Left lobe of liver (tissue), 2 donors: ENCODE measurements around the gene CPA4. TPM values are rescaled to one million over a fixed set of nuclear protein-coding genes. Genes with fewer than 3 reads are reported as not detected.
A peak's percentile ranks its signal among the peaks of the same experiment; 100 is the strongest.
"Not testable (repeated sequence)": the region's sequence is repeated elsewhere in the genome, so short reads cannot be mapped to it uniquely, and the experiment has no call there.

Experiments
- ATAC-seq: fragments of 200-7000 bp; cut with Tn5 transposase; one replicate; pipeline ENCODE4 v1.9.1; 2020; ENCODE audit warnings: mild to moderate bottlenecking, moderate library complexity
- DNase-seq: peaks from one replicate; pipeline ENCODE4 v3.0.0-alpha.2; 2020; ENCODE audit warnings: low spot score
- total RNA-seq: library from RNA; stranded (reverse); gene quantifications from one replicate; pipeline ENCODE4 v1.2.1, GENCODE V29; 2021
- donor health status: DM: no; HTN: no; CAD: no; lungs with moderate emphysema.
- donor health status: DM: no; HTN: yes; CAD: no.

The CPA4 gene
- total RNA-seq = not detected

- no peak for ATAC-seq
Measured at GRCh38 chr7:130292682-130293257, at the start of gene CPA4. Gene CPA4, plus strand, starts transcription at chr7:130293161. Its CDS starts 20 bp downstream, at chr7:130293181.

GRCh38 chr7:130243486-130243885, 49.5 kb upstream of the CPA4 start:
- DNase-seq, ATAC-seq: not testable (repeated sequence)

More at GRCh38 chr7:130292682-130293257, at the start of gene CPA4:
- DNase-seq = no peak

- ATAC-seq, DNase-seq: not testable (repeated sequence)
Measured at GRCh38 chr7:130246491-130246890, 46.5 kb upstream of the CPA4 start.

- ATAC-seq, DNase-seq: not testable (repeated sequence)
Measured at GRCh38 chr7:130248842-130249241, 44.1 kb upstream of the CPA4 start.

GRCh38 chr7:130249626-130250025, 43.3 kb upstream of the CPA4 start:
- not testable (repeated sequence) for DNase-seq, ATAC-seq

- ATAC-seq (no peak), DNase-seq (no peak)
Measured at GRCh38 chr7:130254555-130254954, 38.4 kb upstream of the CPA4 start.

GRCh38 chr7:130256704-130257103, 36.3 kb upstream of the CPA4 start:
- ATAC-seq (no peak), DNase-seq (no peak)

GRCh38 chr7:130258494-130259078, 34.4 kb upstream of the CPA4 start:
- ATAC-seq (no peak), DNase-seq (no peak)

GRCh38 chr7:130262448-130262847, 30.5 kb upstream of the CPA4 start:
- DNase-seq (no peak), ATAC-seq (no peak)

GRCh38 chr7:130263130-130263529, 29.8 kb upstream of the CPA4 start:
- no peak for DNase-seq

GRCh38 chr7:130266258-130266960, 26.6 kb upstream of the CPA4 start, which contains the start of gene CPA2:
Gene CPA2, plus strand, starts transcription at chr7:130266863. Its CDS starts 19 bp downstream, at chr7:130266882.
- DNase-seq = no peak
- no peak for ATAC-seq

More at GRCh38 chr7:130263130-130263529, 29.8 kb upstream of the CPA4 start:
- no peak for ATAC-seq

GRCh38 chr7:130266961-130267321, 26.0 kb upstream of the CPA4 start:
- DNase-seq (no peak), ATAC-seq (no peak)

- DNase-seq = no peak
Measured at GRCh38 chr7:130268463-130269317, 24.3 kb upstream of the CPA4 start.

GRCh38 chr7:130269318-130269694, 23.7 kb upstream of the CPA4 start:
- DNase-seq (no peak), ATAC-seq (no peak)

More at GRCh38 chr7:130268463-130269317, 24.3 kb upstream of the CPA4 start:
- no peak for ATAC-seq

- ATAC-seq (no peak), DNase-seq (no peak)
Measured at GRCh38 chr7:130270947-130271800, 21.8 kb upstream of the CPA4 start.

GRCh38 chr7:130272381-130273080, 20.4 kb upstream of the CPA4 start:
- DNase-seq (no peak), ATAC-seq (peak; percentile 20)

GRCh38 chr7:130273081-130273932, 19.7 kb upstream of the CPA4 start:
- DNase-seq (no peak), ATAC-seq (peak; percentile 39)

- ATAC-seq = no peak
- no peak for DNase-seq
Measured at GRCh38 chr7:130273933-130274255, 19.1 kb upstream of the CPA4 start.

- DNase-seq (no peak), ATAC-seq (no peak)
Measured at GRCh38 chr7:130274296-130274695, 18.7 kb upstream of the CPA4 start.
